Upper lobe of left lung (tissue), 6 donors: ENCODE results near the gene SCUBE2. TPM values are rescaled to one million over a fixed set of nuclear protein-coding genes. Genes with fewer than 3 reads are reported as not detected.
A peak's percentile ranks its signal among the peaks of the same experiment; 100 is the strongest.

Source experiments
- ATAC-seq, 2 donors: fragments of 200-7000 bp; cut with Tn5 transposase; one replicate each; pipeline ENCODE4 v1.9.1; 2022; ENCODE audit warnings: mild to moderate bottlenecking in 2 of 2, moderate library complexity in 2 of 2; ENCODE audit not compliant: low FRiP score in 2 of 2
- DNase-seq, 2 donors: peaks; one replicate each; pipeline ENCODE4 v3.0.0-alpha.2; 2019 to 2020
- H3K27ac ChIP-seq, 4 donors: fragments of 200-600 bp; sonication (generic); one replicate each; pipeline ENCODE4 v1.5.1; 2016 to 2019
- H3K27me3 ChIP-seq, 4 donors: fragments of 200-600 bp; sonication (generic); one replicate each; pipeline ENCODE4 v1.5.1; 2017 to 2019
- H3K36me3 ChIP-seq, 4 donors: fragments of 200-600 bp; sonication (generic); one replicate each; pipeline ENCODE4 v1.5.1; 2016 to 2019
- H3K4me1 ChIP-seq, 4 donors: fragments of 200-600 bp; sonication (generic); one replicate each; pipeline ENCODE4 v1.5.1; 2018 to 2019
- H3K4me3 ChIP-seq, 4 donors: fragments of 200-600 bp; sonication (generic); one replicate each; pipeline ENCODE4 v1.5.1; 2017 to 2019; ENCODE audit warnings: mild to moderate bottlenecking in 2 of 4, moderate library complexity in 1 of 4
- H3K9me3 ChIP-seq, 4 donors: fragments of 200-600 bp; sonication (generic); one replicate each; pipeline ENCODE4 v1.5.1; 2018 to 2019
- CTCF ChIP-seq, 6 experiments: fragments of 450-650 bp in 4 of 6; fragments of 200-600 bp in 2 of 6; sonication (generic) in 2 of 6; IDR thresholded peaks; one replicate each; pipeline ENCODE4 v1.5.1; 2016 to 2019; ENCODE audit warnings: antibody characterized with exemption in 6 of 6
- EP300 ChIP-seq, 4 donors: sonication (generic); formaldehyde crosslinking; IDR thresholded peaks; one replicate each; pipeline ENCODE4 v1.5.1; 2017; ENCODE audit warnings: antibody characterized with exemption in 4 of 4, control low read depth in 2 of 4
- POLR2A ChIP-seq, 4 donors: fragments of 450-650 bp; IDR thresholded peaks; one replicate each; pipeline ENCODE4 v1.5.1; 2016 to 2017; ENCODE audit warnings: antibody characterized with exemption in 4 of 4, mild to moderate bottlenecking in 2 of 4
- POLR2AphosphoS5 ChIP-seq, 2 donors: sonication (generic); formaldehyde crosslinking; IDR thresholded peaks; one replicate each; pipeline ENCODE4 v1.5.1; 2017; ENCODE audit warnings: antibody characterized with exemption in 2 of 2
- WGBS, 2 donors: methylation state at CpG; one replicate each; pipeline ENCODE4 v1.1.5; 2017 to 2018; 5-methylcytosine and 5-hydroxymethylcytosine counted together
- total RNA-seq, 6 donors: library from RNA; depleted of rRNA in 4 of 6; stranded (reverse); fragments of >200 nt in 4 of 6; gene quantifications; one replicate each; pipeline versions ENCODE4 v1.1.0 to v1.2.1, GENCODE V29; 2016 to 2021
- donor health status: DM: no; HTN: no; CAD: no; lungs with moderate emphysema.
- donor health status: DM: no; HTN: yes; CAD: no; lungs with severe emphysema.

Gene SCUBE2
- total RNA-seq, 6 donors from 2014 or later = 2.2 to 8.4 (median 4.4) TPM

GRCh38 chr11:9046481-9046880 lies 44.9 kb downstream of the SCUBE2 start:
- peak overlapping the region in 2 of 4 donors; percentile 17 to 30 for H3K27ac ChIP-seq
- WGBS, 2 donors = 83 to 94% methylated on average over 4 of the region's 4 CpGs
- H3K36me3 ChIP-seq = no peaks in the 10 kb centered on the region
- H3K9me3 ChIP-seq = no peaks in the 10 kb centered on the region
- no peak overlapping the region for H3K4me3 ChIP-seq
- DNase-seq (no peak), ATAC-seq (no peak)
- no peaks in the 10 kb centered on the region for H3K27me3 ChIP-seq
- H3K4me1 ChIP-seq = peaks cover 3 to 16% (median 11%) of the 10 kb centered on the region in 4 donors
- TF ChIP-seq POLR2A (IDR thresholded peaks at IDR 0.05) (no peak), POLR2AphosphoS5 (IDR thresholded peaks at IDR 0.05) (no peak), EP300 (IDR thresholded peaks at IDR 0.05) (no peak), CTCF (IDR thresholded peaks at IDR 0.05) (no peak)

- Histone ChIP-seq H3K27me3 (no peaks in the 10 kb centered on the region), H3K27ac (no peak overlapping the region), H3K36me3 (no peaks in the 10 kb centered on the region), H3K4me1 (peaks cover 0 to 16% (median 5%) of the 10 kb centered on the region in 4 donors), H3K4me3 (no peak overlapping the region), H3K9me3 (no peaks in the 10 kb centered on the region)
- no peak for DNase-seq
- no peak for TF ChIP-seq EP300 (IDR thresholded peaks at IDR 0.05)
- TF ChIP-seq POLR2A (IDR thresholded peaks at IDR 0.05) = no peak
- TF ChIP-seq CTCF (IDR thresholded peaks at IDR 0.05) = no peak
- no peak for TF ChIP-seq POLR2AphosphoS5 (IDR thresholded peaks at IDR 0.05)
- no peak for ATAC-seq
- 57 to 76% methylated on average over 1 of the region's 1 CpG for WGBS, 2 donors
Measured at GRCh38 chr11:9042488-9042887, 48.9 kb downstream of the SCUBE2 start.

GRCh38 chr11:9041747-9042146 lies 49.7 kb downstream of the SCUBE2 start:
- Histone ChIP-seq H3K27me3 (no peaks in the 10 kb centered on the region), H3K4me3 (no peak overlapping the region), H3K9me3 (no peaks in the 10 kb centered on the region), H3K27ac (no peak overlapping the region), H3K36me3 (no peaks in the 10 kb centered on the region), H3K4me1 (peaks cover 0 to 10% (median 3%) of the 10 kb centered on the region in 4 donors)
- DNase-seq = no peak
- 61 to 85% methylated on average over 2 of the region's 2 CpGs for WGBS, 2 donors
- ATAC-seq = no peak
- no peak for TF ChIP-seq CTCF (IDR thresholded peaks at IDR 0.05)

- WGBS, 2 donors = 84 to 85% methylated on average over 10 of the region's 10 CpGs
Measured at GRCh38 chr11:9040410-9040809, 51.0 kb downstream of the SCUBE2 start.

More at GRCh38 chr11:9040410-9040809, 51.0 kb downstream of the SCUBE2 start:
- H3K36me3 ChIP-seq = no peaks in the 10 kb centered on the region
- H3K9me3 ChIP-seq = no peaks in the 10 kb centered on the region
- H3K4me1 ChIP-seq = peaks cover 0 to 10% (median 3%) of the 10 kb centered on the region in 4 donors
- TF ChIP-seq EP300 (IDR thresholded peaks at IDR 0.05) = no peak
- TF ChIP-seq CTCF (IDR thresholded peaks at IDR 0.05) = no peak
- TF ChIP-seq POLR2A (IDR thresholded peaks at IDR 0.05) = no peak
- no peak for TF ChIP-seq POLR2AphosphoS5 (IDR thresholded peaks at IDR 0.05)
- no peak overlapping the region for H3K4me3 ChIP-seq
- H3K27me3 ChIP-seq = no peaks in the 10 kb centered on the region
- H3K27ac ChIP-seq = no peak overlapping the region
- ATAC-seq (no peak), DNase-seq (no peak)
